Activated CD4-positive, alpha-beta T cell treated with anti-CD3 and anti-CD28 coated beads, Interleukin-2, amount 50 U/mL, for 1 hour (primary cell): ENCODE measurements around the gene FITM1.

Source experiments
- DNase-seq: peaks from one replicate; pipeline ENCODE4 v3.0.0-alpha.2; 2020

The FITM1 gene

GRCh38 chr14:24122898-24123297 is 7.6 kb upstream of the FITM1 start:
- DNase-seq: no peak

DNA sequence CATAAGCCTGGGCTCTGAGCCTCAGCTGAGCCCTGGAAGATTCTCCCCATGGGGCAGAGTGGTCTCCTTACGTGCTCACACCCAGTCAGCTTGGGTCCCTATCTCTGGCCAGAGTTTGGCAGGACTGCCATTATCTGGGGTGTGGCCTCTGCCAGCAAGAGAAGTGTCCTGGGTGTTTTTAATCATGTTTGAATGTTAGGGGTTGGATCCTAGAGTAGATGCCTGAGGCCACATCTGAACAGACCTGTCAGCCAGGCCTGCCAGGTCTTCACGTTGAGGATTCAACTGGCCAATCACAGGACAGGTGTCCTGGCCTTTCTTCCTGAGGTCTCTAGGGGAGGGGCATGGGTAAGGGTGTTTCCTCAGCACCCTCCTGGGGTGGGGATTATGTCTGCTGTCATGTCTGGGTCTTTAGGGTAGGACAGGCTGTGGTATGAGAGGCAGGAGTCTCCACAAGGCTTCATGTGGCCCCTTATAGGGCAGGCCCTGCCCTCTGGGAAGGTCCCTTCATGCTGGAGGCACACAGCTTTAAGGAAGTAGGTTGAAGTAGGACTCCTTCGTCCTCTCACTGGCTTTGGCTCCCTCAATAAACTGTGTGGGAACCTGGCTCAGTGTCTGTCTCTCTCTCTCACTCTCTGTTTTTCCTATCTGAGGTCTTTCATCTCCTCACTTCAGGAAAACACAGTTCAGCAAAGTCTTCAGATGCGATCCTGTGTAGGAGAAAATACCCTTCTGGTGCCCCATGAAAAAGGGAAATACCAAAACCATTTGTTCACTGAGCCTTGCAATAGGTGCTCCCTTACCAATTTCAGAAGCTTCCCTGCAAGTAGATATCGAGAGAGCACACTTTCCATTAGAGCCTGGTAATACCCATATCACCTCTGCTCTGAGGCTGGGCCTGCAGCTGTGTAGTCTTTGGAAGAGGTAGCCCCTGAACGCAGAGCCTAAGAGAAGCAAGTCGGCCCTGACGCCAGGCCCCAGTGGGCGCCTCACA is 6.7 kb upstream of the FITM1 start:
- DNase-seq: no peak

DNA sequence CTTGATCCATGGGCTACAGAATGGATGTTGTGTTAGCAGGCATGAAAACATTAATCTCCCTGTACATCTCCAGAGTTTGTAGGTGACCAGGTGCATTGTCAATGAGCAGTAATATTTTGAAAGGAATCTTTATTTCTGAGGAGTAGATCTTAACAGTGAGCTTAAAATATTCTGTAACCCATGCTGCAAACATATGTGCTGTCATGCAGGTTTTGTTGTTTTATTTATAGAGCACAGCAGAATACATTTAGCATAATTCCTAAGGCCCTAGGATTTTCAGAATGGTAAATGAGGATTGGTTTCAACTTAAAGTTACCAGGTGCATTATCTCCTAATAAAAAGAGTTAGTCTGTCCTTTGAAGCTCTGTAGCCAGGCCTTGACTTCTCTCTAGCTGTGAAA is 3.5 kb upstream of the FITM1 start:
- no peak for DNase-seq

- DNase-seq: no peak
Observed at GRCh38 chr14:24127673-24128072, 2.8 kb upstream of the FITM1 start.

DNA sequence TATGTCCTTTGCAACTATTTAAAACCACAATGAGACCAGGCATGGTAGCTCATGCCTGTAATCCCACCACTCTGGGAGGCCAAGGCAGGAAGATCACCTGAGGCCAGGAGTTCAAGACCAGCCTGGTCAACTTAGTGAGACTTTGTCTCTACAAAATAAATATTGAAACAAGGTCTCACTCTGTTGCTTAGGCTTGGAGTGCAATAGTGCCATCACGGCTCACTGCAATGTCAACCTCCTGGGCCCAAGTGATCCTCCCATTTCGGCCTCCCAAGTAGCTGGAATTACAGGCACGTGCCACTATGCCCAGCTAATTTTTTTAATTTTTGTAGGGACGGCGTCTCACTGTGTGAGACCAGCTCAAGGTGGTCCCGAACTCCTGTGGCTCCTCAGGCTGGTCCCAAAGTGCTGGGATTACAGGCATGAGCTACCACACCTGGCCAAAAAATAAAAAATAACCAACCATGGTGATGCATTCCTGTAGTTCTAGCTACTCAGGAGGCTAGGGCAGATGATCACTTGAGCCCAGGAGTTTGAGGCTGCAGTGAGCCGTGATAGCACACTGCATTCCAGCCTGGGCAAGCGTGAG is 955 bp upstream of the FITM1 start:
- DNase-seq: no peak

- no peak for DNase-seq
Observed at GRCh38 chr14:24130717-24131548, 474 bp downstream of the FITM1 start.

DNA sequence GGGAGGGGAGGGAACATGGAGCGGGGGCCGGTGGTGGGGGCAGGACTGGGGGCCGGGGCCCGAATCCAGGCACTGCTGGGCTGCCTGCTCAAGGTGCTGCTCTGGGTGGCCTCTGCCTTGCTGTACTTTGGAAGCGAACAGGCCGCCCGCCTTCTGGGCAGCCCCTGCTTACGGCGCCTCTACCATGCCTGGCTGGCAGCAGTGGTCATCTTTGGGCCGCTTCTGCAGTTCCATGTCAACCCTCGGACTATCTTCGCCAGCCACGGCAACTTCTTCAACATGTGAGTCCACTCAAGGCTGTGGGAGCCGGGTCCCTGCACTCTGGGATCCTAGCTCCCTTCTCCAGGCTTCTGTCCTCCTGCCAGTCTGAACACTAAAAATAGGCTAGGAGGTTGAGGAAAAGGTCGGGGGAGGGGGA is 1.1 kb downstream of the FITM1 start:
- DNase-seq: no peak

DNA sequence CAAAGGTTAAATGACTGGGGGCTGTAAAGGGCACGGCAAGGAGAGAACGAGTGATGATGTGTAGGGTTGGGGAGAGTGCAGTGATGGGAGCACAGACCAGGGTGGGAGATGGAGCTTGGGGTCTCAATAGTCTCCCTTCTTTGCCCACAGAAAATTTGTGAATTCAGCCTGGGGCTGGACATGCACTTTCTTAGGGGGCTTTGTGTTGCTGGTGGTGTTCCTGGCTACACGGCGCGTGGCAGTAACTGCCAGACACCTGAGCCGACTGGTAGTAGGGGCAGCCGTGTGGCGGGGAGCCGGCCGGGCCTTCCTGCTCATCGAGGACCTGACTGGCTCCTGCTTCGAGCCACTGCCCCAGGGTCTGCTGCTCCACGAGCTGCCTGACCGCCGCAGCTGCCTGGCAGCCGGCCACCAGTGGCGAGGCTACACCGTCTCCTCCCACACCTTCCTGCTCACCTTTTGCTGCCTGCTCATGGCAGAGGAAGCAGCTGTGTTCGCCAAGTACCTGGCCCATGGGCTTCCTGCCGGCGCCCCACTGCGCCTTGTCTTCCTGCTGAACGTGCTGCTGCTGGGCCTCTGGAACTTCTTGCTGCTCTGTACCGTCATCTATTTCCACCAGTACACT is 1.7 kb downstream of the FITM1 start:
- peak; percentile 28 for DNase-seq

DNA sequence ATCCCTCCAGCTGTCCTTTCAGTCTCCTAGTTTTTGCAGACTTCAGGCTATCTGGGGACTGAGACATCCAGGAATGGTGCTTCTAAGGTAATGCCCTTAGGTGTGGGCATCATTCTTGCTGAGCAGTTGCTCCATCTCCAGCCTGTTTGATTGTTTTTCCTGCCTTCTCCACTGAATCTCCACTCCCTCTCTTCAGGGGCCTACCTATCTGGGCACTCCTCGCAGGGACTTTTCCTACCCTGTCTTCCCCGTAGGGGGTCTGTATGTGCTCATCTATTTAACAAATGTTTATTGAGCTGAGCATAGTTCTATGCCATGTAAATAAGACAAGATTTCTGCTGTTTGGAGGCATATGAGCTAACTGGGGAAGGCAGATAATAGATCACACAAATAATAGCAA is 2.5 kb downstream of the FITM1 start:
- DNase-seq: no peak

- DNase-seq: no peak
Observed at GRCh38 chr14:24133735-24134134, 3.3 kb downstream of the FITM1 start.

GRCh38 chr14:24135584-24135833 is 5.0 kb downstream of the FITM1 start:
- no peak for DNase-seq

DNA sequence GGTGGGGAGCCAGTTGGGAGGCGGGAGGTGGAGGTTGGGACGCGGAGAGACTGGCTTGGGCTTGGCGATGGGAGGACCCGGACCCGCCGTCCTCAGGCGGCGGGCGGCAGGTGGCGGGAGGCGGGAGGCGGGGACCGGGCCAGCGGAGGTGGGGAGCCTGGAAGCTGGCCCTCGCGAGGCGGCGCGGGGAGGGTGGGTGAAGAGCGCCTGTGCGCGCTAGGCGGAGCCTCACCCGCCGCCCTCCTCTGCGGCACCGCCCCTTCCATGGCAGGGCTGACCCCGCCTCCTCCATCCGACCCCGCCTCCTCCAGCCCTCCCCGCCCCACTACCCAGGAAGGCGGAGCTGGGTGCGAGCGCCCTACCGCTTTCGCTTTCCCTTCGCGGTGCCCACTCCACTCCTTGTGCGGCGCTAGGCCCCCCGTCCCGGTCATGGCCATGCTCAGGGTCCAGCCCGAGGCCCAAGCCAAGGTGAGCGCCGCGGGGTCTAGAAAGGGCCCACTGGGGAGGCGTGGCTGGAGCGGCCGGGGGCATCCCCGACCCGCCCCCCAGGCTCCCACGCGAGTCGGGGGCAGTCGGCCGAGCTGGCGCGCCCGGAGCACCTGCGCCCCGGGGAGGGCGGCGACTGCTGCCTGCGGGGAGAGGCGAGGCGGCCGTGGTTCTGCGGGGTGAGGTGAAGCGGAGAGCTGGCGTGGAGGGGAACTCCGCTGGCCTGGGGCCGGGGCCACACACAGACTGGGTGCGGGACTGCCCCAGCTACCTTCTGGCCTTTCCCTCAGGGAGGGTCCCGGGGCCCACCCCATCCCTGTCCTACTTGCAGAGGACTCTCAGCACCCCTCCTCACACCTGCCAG is 5.6 kb downstream of the FITM1 start, which contains the start of gene PSME1:
PSME1 (plus strand) TSS at position 361 of the 850 bp plus-strand sequence; CDS start at position 430, 69 bp downstream.
- DNase-seq: peak; percentile 95

- no peak for DNase-seq
Observed at GRCh38 chr14:24136684-24137528, 6.4 kb downstream of the FITM1 start.

DNA sequence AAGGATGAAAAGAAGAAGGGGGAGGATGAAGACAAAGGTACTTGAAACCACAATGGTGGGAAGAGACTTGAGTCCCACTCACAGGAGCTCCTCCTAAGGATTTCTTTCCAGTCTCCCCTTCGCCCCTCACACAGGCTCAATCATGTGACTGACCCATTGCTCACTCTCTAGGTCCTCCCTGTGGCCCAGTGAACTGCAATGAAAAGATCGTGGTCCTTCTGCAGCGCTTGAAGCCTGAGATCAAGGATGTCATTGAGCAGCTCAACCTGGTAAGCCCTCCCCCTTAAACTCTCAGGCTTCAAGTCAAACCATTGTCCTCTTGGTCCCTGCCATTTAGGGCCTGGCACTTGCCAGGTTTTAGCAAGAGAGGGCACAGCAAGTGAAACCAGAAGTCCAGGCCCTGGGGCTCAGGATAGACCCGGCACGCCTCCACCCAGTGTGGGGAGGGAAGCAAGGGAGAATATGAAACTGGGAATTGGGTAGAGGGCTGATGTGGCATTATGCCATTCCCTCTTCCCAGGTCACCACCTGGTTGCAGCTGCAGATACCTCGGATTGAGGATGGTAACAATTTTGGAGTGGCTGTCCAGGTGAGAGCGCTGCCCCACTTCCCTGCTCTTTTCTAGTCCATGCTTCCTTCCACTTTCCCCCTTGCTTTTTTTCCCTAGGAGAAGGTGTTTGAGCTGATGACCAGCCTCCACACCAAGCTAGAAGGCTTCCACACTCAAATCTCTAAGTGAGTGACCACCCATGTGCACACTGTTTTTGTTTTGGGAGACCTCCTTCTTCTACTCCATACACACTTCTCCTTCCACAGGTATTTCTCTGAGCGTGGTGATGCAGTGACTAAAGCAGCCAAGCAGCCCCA is 7.3 kb downstream of the FITM1 start:
- no peak for DNase-seq

GRCh38 chr14:24138396-24139271 is 8.2 kb downstream of the FITM1 start:
- no peak for DNase-seq

DNA sequence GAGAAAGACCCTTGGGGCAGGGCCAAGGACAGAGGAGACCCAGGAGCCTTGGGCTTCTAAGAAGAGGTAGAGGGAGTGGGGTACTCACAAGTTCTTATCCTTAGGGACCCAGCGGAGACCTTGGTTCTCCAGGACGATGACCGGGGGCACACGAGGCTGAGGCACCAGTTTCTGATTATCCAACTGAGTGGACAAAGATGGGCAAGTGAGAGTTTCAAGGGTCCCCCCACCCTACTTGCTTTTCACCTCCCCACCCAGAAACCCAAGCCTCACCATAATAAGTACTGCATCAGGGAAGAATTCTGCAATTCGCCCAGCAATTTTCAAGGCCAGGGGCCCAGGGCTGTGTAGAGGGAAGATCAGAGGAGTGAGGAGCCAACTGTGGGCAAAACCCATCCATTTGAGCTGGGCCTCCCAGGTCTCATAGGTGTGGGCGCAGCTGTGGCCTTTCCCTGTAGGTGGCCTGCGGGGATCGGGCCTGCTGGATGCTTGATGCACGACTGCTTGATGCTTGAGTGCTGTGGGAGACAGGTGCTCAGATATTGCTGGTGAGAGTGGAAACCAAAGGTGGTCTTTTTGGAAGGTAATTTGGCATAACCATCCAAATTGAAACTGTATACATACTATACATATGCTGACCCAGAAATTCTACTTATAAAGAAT is 8.9 kb downstream of the FITM1 start:
- DNase-seq: peak; percentile 23

- peak; percentile 99 for DNase-seq
Observed at GRCh38 chr14:24141097-24141880, 10.8 kb downstream of the FITM1 start, which contains the start of gene EMC9. EMC9 (minus strand) TSS chr14:24141591; CDS start chr14:24141304, 287 bp downstream.
